A549 (cell line): ENCODE results near the gene COPB1. TPM values are rescaled to one million over a fixed set of nuclear protein-coding genes. Genes with fewer than 3 reads are reported as not detected.

Experiments used
- ATAC-seq, 2 experiments: fragments of 200-7000 bp in 1 of 2; fragments of >200 bp in 1 of 2; cut with Nextera tagmentation in 1 of 2; cut with Tn5 transposase in 1 of 2; 3 replicates each; pipeline versions ENCODE4 v1.8.0 to v1.9.1; 2018 to 2020; ENCODE audit warnings: mild to moderate bottlenecking in 1 of 2, moderate library complexity in 1 of 2
- CTCF ChIA-PET: fragments of 300-600 bp; sonication (Branson Sonifier 250); formaldehyde crosslinking; extraction: SDS; loops from one replicate; lab custom pipeline; 2021; ENCODE audit warnings: antibody characterized with exemption, inconsistent platforms; lab: Yijun Ruan, JAX
- POLR2A ChIA-PET: fragments of 350-600 bp; formaldehyde crosslinking; extraction: SDS; loops from one replicate; lab custom pipeline; 2021; ENCODE audit warnings: antibody characterized with exemption, inconsistent platforms; lab: Yijun Ruan, JAX
- DNase-seq, 2 experiments: peaks; one replicate each; pipeline versions ENCODE4 v3.0.0 to v3.0.0-alpha.2; 2011 to 2016; ENCODE audit warnings: low read depth in 1 of 2, low spot score in 1 of 2
- FAIRE-seq: peaks from 2 replicates; lab custom pipeline; 2011; peaks lifted over from hg19 to GRCh38; lab: Jason Lieb, UNC
- H3K27ac ChIP-seq, 2 experiments: fragments of >200 bp; sonication (Bioruptor Twin); formaldehyde crosslinking; 3 replicates each; pipeline ENCODE4 v1.5.1; 2016 to 2017
- H3K4me1 ChIP-seq: fragments of >200 bp; sonication (Bioruptor Twin); formaldehyde crosslinking; 3 replicates; pipeline ENCODE4 v1.6.1; 2016
- H3K4me2 ChIP-seq: fragments of >200 bp; sonication (Bioruptor Twin); formaldehyde crosslinking; 3 replicates; pipeline ENCODE4 v1.6.1; 2016
- H3K4me3 ChIP-seq: fragments of >200 bp; sonication (Bioruptor Twin); formaldehyde crosslinking; 3 replicates; pipeline ENCODE4 v1.5.1; 2016
- H3K9me3 ChIP-seq: fragments of >200 bp; sonication (Bioruptor Twin); formaldehyde crosslinking; 3 replicates; pipeline ENCODE4 v1.6.1; 2016
- ATOH8 ChIP-seq: fragments of 250-450 bp; sonication (Bioruptor Pico); IDR thresholded peaks from 2 replicates; pipeline ENCODE4 v1.5.0; 2020; ENCODE audit warnings: low read depth, mild to moderate bottlenecking, moderate library complexity
- BCL3 ChIP-seq: fragments of >200 bp; sonication (Bioruptor Twin); formaldehyde crosslinking; IDR thresholded peaks from 3 replicates; pipeline ENCODE4 v1.6.1; 2016
- CHD4 ChIP-seq: fragments of 200-600 bp; sonication (generic); IDR thresholded peaks from 2 replicates; pipeline ENCODE4 v1.6.1; 2016; ENCODE audit warnings: antibody characterized with exemption, mild to moderate bottlenecking, borderline replicate concordance
- E2F6 ChIP-seq: IDR thresholded peaks from 2 replicates; pipeline ENCODE4 v1.6.1; 2012; ENCODE audit warnings: low read depth, borderline replicate concordance
- ELK1 ChIP-seq: fragments of 150-350 bp; IDR thresholded peaks from 2 replicates; pipeline ENCODE4 v1.6.1; 2014; ENCODE audit warnings: low read depth, mild to moderate bottlenecking, low read length
- FOSL2 ChIP-seq, 2 experiments: fragments of 450-650 bp in 1 of 2; fragments of >200 bp in 1 of 2; sonication (Bioruptor Twin) in 1 of 2; formaldehyde crosslinking; IDR thresholded peaks; 2 replicates each; pipeline versions ENCODE4 v1.5.0 to v1.6.1; 2016 to 2020; ENCODE audit warnings: mild to moderate bottlenecking in 1 of 2, moderate library complexity in 1 of 2
- FOXS1 ChIP-seq: fragments of 250-450 bp; sonication (Bioruptor Pico); IDR thresholded peaks from 2 replicates; pipeline ENCODE4 v1.5.0; 2020; ENCODE audit warnings: mild to moderate bottlenecking, moderate library complexity
- GATA3 ChIP-seq: IDR thresholded peaks from 2 replicates; pipeline ENCODE4 v1.6.1; 2012; ENCODE audit warnings: borderline replicate concordance
- HES2 ChIP-seq: fragments of >200 bp; sonication (Bioruptor Twin); formaldehyde crosslinking; IDR thresholded peaks from 2 replicates; pipeline ENCODE4 v1.6.1; 2016
- HMGXB4 ChIP-seq: fragments of 250-450 bp; sonication (Bioruptor Pico); IDR thresholded peaks from 2 replicates; pipeline ENCODE4 v1.5.0; 2021; ENCODE audit warnings: mild to moderate bottlenecking, moderate library complexity, borderline replicate concordance
- HOXA7 ChIP-seq: fragments of 250-450 bp; sonication (Bioruptor Pico); IDR thresholded peaks from 2 replicates; pipeline ENCODE4 v1.5.0; 2020; ENCODE audit warnings: mild to moderate bottlenecking, moderate library complexity
- MAX ChIP-seq: IDR thresholded peaks from 2 replicates; pipeline ENCODE4 v1.6.1; 2012
- MAZ ChIP-seq: fragments of 150-350 bp; IDR thresholded peaks from 2 replicates; pipeline ENCODE4 v1.6.1; 2014; ENCODE audit warnings: antibody characterized with exemption, low read depth, low read length, borderline replicate concordance
- NFE2L2 ChIP-seq: fragments of 150-350 bp; conservative IDR thresholded peaks from 2 replicates; pipeline ENCODE4 v1.6.1; 2014; ENCODE audit warnings: low read length
- PHF8 ChIP-seq: fragments of 200-600 bp; sonication (generic); IDR thresholded peaks from 2 replicates; pipeline ENCODE4 v1.6.1; 2016; ENCODE audit warnings: low read depth, mild to moderate bottlenecking, antibody characterized with exemption, moderate library complexity, borderline replicate concordance
- SMC3 ChIP-seq: fragments of >200 bp; sonication (Bioruptor Twin); formaldehyde crosslinking; IDR thresholded peaks from 3 replicates; pipeline ENCODE4 v1.6.1; 2018; ENCODE audit warnings: inconsistent platforms
- TP53 ChIP-seq: fragments of 250-450 bp; sonication (Bioruptor Pico); IDR thresholded peaks from 2 replicates; pipeline ENCODE4 v1.5.0; 2021; ENCODE audit warnings: mild to moderate bottlenecking, moderate library complexity
- ZSCAN20 ChIP-seq: fragments of 250-450 bp; sonication (Bioruptor Pico); IDR thresholded peaks from 2 replicates; pipeline ENCODE4 v1.8.0; 2022; ENCODE audit warnings: mild to moderate bottlenecking, moderate library complexity
- WGBS: methylation state at CpG from one replicate; pipeline ENCODE4 v1.1.6; 2017; ENCODE audit errors: missing lambda C conversion rate; 5-methylcytosine and 5-hydroxymethylcytosine counted together
- polyA plus RNA-seq, 4 experiments: library from polyadenylated mRNA; depleted of rRNA in 3 of 4; stranded (reverse); fragments of >200 nt; fragmentation: RNase III in 1 of 4; extraction: RNeasy Plus Mini Kit Qiagen cat#74134 plus additional on column Dnase treatment in 1 of 4; gene quantifications; 2 replicates in 3 of 4; 3 replicates in 1 of 4; pipeline ENCODE4 v1.2.3, GENCODE V29; 2011 to 2017

COPB1 gene
- polyA plus RNA-seq, 2 of the 4 experiments (the other 2 are of a cell fraction) = 128 to 232 TPM

GRCh38 chr11:14458377-14458776 is 41.2 kb downstream of the COPB1 start:
- FAIRE-seq (no peak), DNase-seq (no peak), ATAC-seq (no peak)
- ChIA-PET CTCF (interaction anchor here (5.8 to 13.7 kb wide), 2 partner anchors 38 to 155 kb away, joined by 77 to 258 read pairs; no protein-coding TSS in a partner anchor), POLR2A (interaction anchor here (0.7 kb wide), 1 partner anchor 23 kb away, joined by 3 read pairs; no protein-coding TSS in a partner anchor)
- H3K4me2 ChIP-seq = no peak overlapping the region
- no peak overlapping the region for H3K27ac ChIP-seq
- no peak for TF ChIP-seq MAZ
- no peak for TF ChIP-seq BCL3
- no peak for TF ChIP-seq SMC3
- TF ChIP-seq TP53 (CRISPR knock-in tag) = no peak
- TF ChIP-seq ELK1 = no peak
- TF ChIP-seq GATA3 = no peak
- no peak for TF ChIP-seq HMGXB4 (CRISPR knock-in tag)
- TF ChIP-seq ZSCAN20 (CRISPR knock-in tag) = no peak
- no peak for TF ChIP-seq HOXA7 (CRISPR knock-in tag)
- TF ChIP-seq FOXS1 = no peak
- no peak for TF ChIP-seq FOSL2 (IDR thresholded peaks at IDR 0.05)
- TF ChIP-seq FOSL2 (CRISPR knock-in tag; IDR thresholded peaks at IDR 0.05) = no peak
- no peak for TF ChIP-seq ATOH8 (CRISPR knock-in tag)
- no peak for TF ChIP-seq NFE2L2
- no peak for TF ChIP-seq MAX
- TF ChIP-seq E2F6 = no peak
- TF ChIP-seq PHF8 = no peak
- TF ChIP-seq CHD4 = no peak
- H3K4me1 ChIP-seq = 0 out of 3 replicates have a peak, but pooled peaks cover 3% of the 10 kb centered on the region
- WGBS = 99% methylated on average over 3 of the region's 3 CpGs
- H3K4me3 ChIP-seq = no peak overlapping the region
- H3K9me3 ChIP-seq = no peaks in the 10 kb centered on the region

- no peak overlapping the region for H3K4me3 ChIP-seq
- peak; percentile 52 to 58; a peak in 5 of 6 replicates for ATAC-seq
- DNase-seq = no peak
- H3K4me1 ChIP-seq = 0 out of 3 replicates have a peak, but pooled peaks cover 3% of the 10 kb centered on the region
- FAIRE-seq = peak; percentile 39
- no peak overlapping the region for H3K4me2 ChIP-seq
- POLR2A ChIA-PET = interaction anchor here (0.6 to 1.7 kb wide), 12 partner anchors 13 to 968 kb away, joined by 3 to 9 read pairs (median 4); partner anchors contain the start of gene PSMA1
- CTCF ChIA-PET = interaction anchor here (0.6 to 13.7 kb wide), 46 partner anchors 7 to 504 kb away, joined by 3 to 258 read pairs (median 4); partner anchors contain the start of gene COPB1
- 96% methylated on average over 3 of the region's 3 CpGs for WGBS
- H3K9me3 ChIP-seq = no peaks in the 10 kb centered on the region
- TF ChIP-seq HES2 (no peak), MAZ (no peak), ELK1 (no peak), BCL3 (no peak)
- H3K27ac ChIP-seq = no peak overlapping the region
These were observed 43.8 kb downstream of the COPB1 start for GRCh38 chr11:14455648-14456430.
